Nephron progenitor cell (in vitro differentiated cells): ENCODE measurements around the gene PALLD.
A peak's percentile ranks its signal among the peaks of the same experiment; 100 is the strongest.

Experiments
- DNase-seq: peaks from one replicate; pipeline ENCODE4 v3.0.0; 2021
- H3K27ac Mint-ChIP-seq: 2 replicates; pipeline ENCODE4 v1.8.0; 2021; ENCODE audit warnings: mild to moderate bottlenecking, moderate library complexity, mixed read lengths
- H3K27me3 Mint-ChIP-seq: 2 replicates; pipeline ENCODE4 v1.8.0; 2021; ENCODE audit warnings: mild to moderate bottlenecking, low read depth, mixed read lengths; ENCODE audit not compliant: poor library complexity
- H3K36me3 Mint-ChIP-seq: 2 replicates; pipeline ENCODE4 v1.8.0; 2021; ENCODE audit warnings: low read depth, mixed read lengths
- H3K4me1 Mint-ChIP-seq: 2 replicates; pipeline ENCODE4 v1.8.0; 2021; ENCODE audit warnings: mixed read lengths
- H3K4me3 Mint-ChIP-seq: 2 replicates; pipeline ENCODE4 v1.8.0; 2021; ENCODE audit warnings: mild to moderate bottlenecking, moderate library complexity, mixed read lengths
- H3K9me3 Mint-ChIP-seq: 2 replicates; pipeline ENCODE4 v1.8.0; 2021; ENCODE audit warnings: mild to moderate bottlenecking, moderate library complexity, mixed read lengths
- CTCF ChIP-seq: fragments of 200-600 bp; sonication (generic); IDR thresholded peaks from 2 replicates; pipeline ENCODE4 v1.5.0; 2021; ENCODE audit warnings: antibody characterized with exemption

The PALLD gene

DNA sequence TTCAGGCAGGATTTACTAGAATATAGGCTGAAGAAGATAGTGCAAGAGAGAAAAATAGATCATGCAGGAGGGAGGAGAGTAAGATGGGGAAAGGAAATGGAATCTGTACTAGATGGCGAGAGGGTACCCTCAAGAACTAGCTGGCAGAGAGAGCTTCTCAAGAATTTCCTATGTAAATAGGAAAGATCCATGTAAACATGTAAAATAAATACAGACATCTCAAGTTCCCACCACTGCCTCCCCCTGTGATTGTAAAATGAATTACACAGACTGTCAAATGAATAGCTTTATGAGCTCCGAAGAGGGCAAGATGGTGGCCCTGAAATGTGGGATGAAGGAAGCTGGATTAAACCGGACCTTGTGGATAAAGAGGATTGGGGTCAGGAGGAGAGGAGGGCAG lies 178.0 kb downstream of the PALLD start:
- Mint-ChIP-seq H3K27me3 (no peaks in the 10 kb centered on the region), H3K27ac (no peak overlapping the region), H3K36me3 (peaks cover 38% of the 10 kb centered on the region), H3K4me1 (peaks cover 32% of the 10 kb centered on the region), H3K4me3 (no peak overlapping the region), H3K9me3 (no peaks in the 10 kb centered on the region)
- TF ChIP-seq CTCF: no peak
- no peak for DNase-seq

GRCh38 chr4:168677063-168677462 lies 180.2 kb downstream of the PALLD start:
- no peak for TF ChIP-seq CTCF
- Mint-ChIP-seq H3K4me1 (peaks cover 27% of the 10 kb centered on the region), H3K9me3 (no peaks in the 10 kb centered on the region), H3K4me3 (no peak overlapping the region), H3K27ac (peak overlapping the region; percentile 55), H3K27me3 (no peaks in the 10 kb centered on the region), H3K36me3 (peaks cover 39% of the 10 kb centered on the region)
- DNase-seq: no peak

DNA sequence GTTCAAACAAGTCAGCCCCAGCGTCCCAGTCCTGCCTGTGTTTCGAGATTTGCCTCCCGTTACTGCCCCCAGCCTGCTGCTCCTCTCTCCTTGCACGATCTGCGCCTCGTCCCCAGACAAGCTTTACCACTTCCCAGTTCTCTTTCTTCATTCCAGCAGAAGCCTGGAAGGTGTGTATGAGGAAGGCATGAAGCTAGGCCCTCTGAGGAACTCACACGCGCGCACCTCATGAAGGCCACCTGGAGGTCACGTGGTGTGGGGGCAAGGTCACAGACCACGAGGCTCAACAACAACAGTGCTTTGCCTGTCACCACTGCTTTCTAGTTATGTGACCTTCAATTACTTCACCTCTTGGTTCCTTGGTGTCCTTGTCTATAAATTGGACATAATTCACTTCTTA lies 181.0 kb downstream of the PALLD start:
- peak overlapping the region; percentile 86 for H3K27ac Mint-ChIP-seq
- peaks cover 27% of the 10 kb centered on the region for H3K4me1 Mint-ChIP-seq
- no peak for DNase-seq
- no peak for TF ChIP-seq CTCF
- H3K27me3 Mint-ChIP-seq: no peaks in the 10 kb centered on the region
- H3K36me3 Mint-ChIP-seq: peaks cover 46% of the 10 kb centered on the region
- H3K9me3 Mint-ChIP-seq: no peaks in the 10 kb centered on the region
- no peak overlapping the region for H3K4me3 Mint-ChIP-seq

DNA sequence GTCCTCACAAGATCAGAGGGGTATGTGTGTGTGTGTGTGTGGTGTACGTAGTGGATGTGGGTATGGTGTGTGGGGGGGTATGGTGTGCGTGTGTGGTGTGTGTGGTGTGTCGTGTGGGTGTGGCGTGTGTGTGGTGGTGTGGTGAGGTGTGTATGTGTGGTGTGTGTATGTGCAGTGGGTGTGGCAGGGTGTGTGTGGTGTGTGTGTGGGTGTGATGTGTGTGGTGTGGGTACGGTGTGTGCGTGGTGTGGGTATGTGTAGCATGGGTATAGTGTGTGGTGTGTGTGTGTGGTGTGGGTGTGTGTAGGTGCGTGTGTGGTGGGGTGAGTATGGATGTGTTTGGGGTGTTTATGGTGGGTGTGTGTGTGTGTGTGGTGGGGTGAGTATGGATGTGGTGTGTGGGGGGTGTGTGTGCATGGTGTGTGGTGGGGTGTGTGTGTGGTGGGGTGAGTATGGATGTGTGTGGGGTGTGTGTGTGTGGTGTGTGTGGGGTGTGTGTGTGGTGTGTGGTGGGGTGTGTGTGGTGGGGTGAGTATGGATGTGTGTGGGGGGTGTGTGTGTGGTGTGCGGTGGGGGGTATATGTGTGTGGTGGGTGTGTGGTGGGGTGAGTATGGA lies 182.0 kb downstream of the PALLD start:
- Mint-ChIP-seq H3K27ac (peak overlapping the region; percentile 13), H3K4me3 (no peak overlapping the region), H3K4me1 (peaks cover 27% of the 10 kb centered on the region), H3K36me3 (peaks cover 56% of the 10 kb centered on the region), H3K9me3 (no peaks in the 10 kb centered on the region), H3K27me3 (no peaks in the 10 kb centered on the region)
- no peak for TF ChIP-seq CTCF
- no peak for DNase-seq

DNA sequence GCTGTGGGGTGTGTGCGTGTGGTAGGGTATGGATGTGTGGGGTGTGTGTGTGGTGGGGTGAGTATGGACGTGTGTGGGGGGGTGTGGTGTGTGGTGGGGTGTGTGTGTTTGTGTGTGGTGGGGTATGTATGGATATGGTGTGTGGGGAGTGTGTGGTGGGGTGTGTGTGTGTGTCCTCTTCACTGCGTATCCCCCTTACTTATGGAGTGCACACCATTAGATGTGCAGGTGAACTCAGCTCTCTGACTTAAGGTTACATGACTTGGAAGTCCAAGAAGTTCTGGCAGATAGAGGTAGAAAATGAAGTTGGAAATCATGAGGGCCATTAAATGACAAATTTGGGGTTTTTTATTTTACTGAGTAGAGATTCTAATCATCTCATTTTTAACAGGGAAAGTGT lies 182.5 kb downstream of the PALLD start:
- H3K27me3 Mint-ChIP-seq: no peaks in the 10 kb centered on the region
- TF ChIP-seq CTCF: no peak
- peaks cover 27% of the 10 kb centered on the region for H3K4me1 Mint-ChIP-seq
- peaks cover 58% of the 10 kb centered on the region for H3K36me3 Mint-ChIP-seq
- H3K4me3 Mint-ChIP-seq: no peak overlapping the region
- DNase-seq: no peak
- H3K9me3 Mint-ChIP-seq: no peaks in the 10 kb centered on the region
- no peak overlapping the region for H3K27ac Mint-ChIP-seq

DNA sequence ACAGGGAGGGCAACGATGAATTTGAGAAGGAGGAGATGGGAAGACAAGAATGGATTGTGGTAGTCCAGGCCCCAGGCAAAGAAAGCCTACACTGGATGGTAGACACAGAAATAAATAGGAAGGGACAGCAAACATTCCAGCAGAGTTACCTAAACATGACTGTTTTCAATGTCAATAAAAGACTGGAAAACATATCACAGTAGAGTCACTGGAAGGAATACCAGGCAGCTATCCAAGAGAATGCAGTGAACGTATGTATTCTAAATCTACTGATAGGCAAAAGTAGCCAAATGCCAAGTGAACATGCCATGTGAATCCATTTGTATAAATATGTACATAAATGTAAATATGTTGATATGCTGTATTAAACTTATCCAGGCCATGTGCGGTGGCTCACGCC lies 183.0 kb downstream of the PALLD start:
- peaks cover 62% of the 10 kb centered on the region for H3K36me3 Mint-ChIP-seq

More for the DNA sequence above, 183.0 kb downstream of the PALLD start:
- TF ChIP-seq CTCF: no peak
- DNase-seq: no peak
- H3K9me3 Mint-ChIP-seq: no peaks in the 10 kb centered on the region
- H3K27ac Mint-ChIP-seq: no peak overlapping the region
- H3K27me3 Mint-ChIP-seq: no peaks in the 10 kb centered on the region
- H3K4me1 Mint-ChIP-seq: peaks cover 31% of the 10 kb centered on the region
- H3K4me3 Mint-ChIP-seq: no peak overlapping the region
